Measurements from ENCODE around the gene RPS4Y2. TPM values are rescaled to one million over a fixed set of nuclear protein-coding genes. Genes with fewer than 3 reads are reported as not detected.

RPS4Y2 gene
- total RNA-seq, 1 experiment from 2014 or later = not detected

GRCh38 chrY:20813459-20813858 lies 57.6 kb downstream of the RPS4Y2 start:
- H3K9me3 Mint-ChIP-seq (ENCODE audit: unreplicated experiment) = no peaks in the 10 kb centered on the region
- POLR2A ChIA-PET = no interaction called here
- no peaks in the 10 kb centered on the region for H3K36me3 Mint-ChIP-seq (ENCODE audit: insufficient read depth, unreplicated experiment)
- H3K27me3 Mint-ChIP-seq (ENCODE audit: insufficient read depth, unreplicated experiment) = no peaks in the 10 kb centered on the region
- DNase-seq (ENCODE audit: unreplicated experiment) = no peak
- BruUV-seq (replicated peaks) = no TSS peak
- no peak overlapping the region for H3K27ac Mint-ChIP-seq (ENCODE audit: low read depth, unreplicated experiment)
- H3K4me3 Mint-ChIP-seq (ENCODE audit: unreplicated experiment) = no peak overlapping the region
- CTCF ChIA-PET = no interaction called here
- no peaks in the 10 kb centered on the region for H3K4me1 Mint-ChIP-seq (ENCODE audit: insufficient read depth, unreplicated experiment)
- intact Hi-C loops (cut with micrococcal nuclease) = no loop called here
- no peak for TF ChIP-seq CTCF (IDR thresholded peaks at IDR 0.05; ENCODE audit: unreplicated experiment)

- no peaks in the 10 kb centered on the region for H3K36me3 Mint-ChIP-seq (ENCODE audit: insufficient read depth, unreplicated experiment)
- H3K9me3 Mint-ChIP-seq (ENCODE audit: unreplicated experiment) = no peaks in the 10 kb centered on the region
- TF ChIP-seq CTCF (IDR thresholded peaks at IDR 0.05; ENCODE audit: unreplicated experiment) = no peak
- no peaks in the 10 kb centered on the region for H3K4me1 Mint-ChIP-seq (ENCODE audit: insufficient read depth, unreplicated experiment)
- DNase-seq (ENCODE audit: unreplicated experiment) = no peak
- H3K27ac Mint-ChIP-seq (ENCODE audit: low read depth, unreplicated experiment) = no peak overlapping the region
- intact Hi-C loops (cut with micrococcal nuclease) = no loop called here
- no peaks in the 10 kb centered on the region for H3K27me3 Mint-ChIP-seq (ENCODE audit: insufficient read depth, unreplicated experiment)
- ChIA-PET CTCF (no interaction called here), POLR2A (no interaction called here)
- no peak overlapping the region for H3K4me3 Mint-ChIP-seq (ENCODE audit: unreplicated experiment)
- BruUV-seq (replicated peaks) = no TSS peak
These were observed 58.9 kb downstream of the RPS4Y2 start for GRCh38 chrY:20814794-20815193.

- no peak for TF ChIP-seq CTCF (IDR thresholded peaks at IDR 0.05; ENCODE audit: unreplicated experiment)
- Mint-ChIP-seq H3K4me1 (ENCODE audit: insufficient read depth, unreplicated experiment) (no peaks in the 10 kb centered on the region), H3K9me3 (ENCODE audit: unreplicated experiment) (no peaks in the 10 kb centered on the region), H3K27ac (ENCODE audit: low read depth, unreplicated experiment) (no peak overlapping the region), H3K4me3 (ENCODE audit: unreplicated experiment) (no peak overlapping the region), H3K27me3 (ENCODE audit: insufficient read depth, unreplicated experiment) (no peaks in the 10 kb centered on the region), H3K36me3 (ENCODE audit: insufficient read depth, unreplicated experiment) (no peaks in the 10 kb centered on the region)
- DNase-seq (ENCODE audit: unreplicated experiment) = no peak
- no TSS peak for BruUV-seq (replicated peaks)
- POLR2A ChIA-PET = no interaction called here
- intact Hi-C loops (cut with micrococcal nuclease) = no loop called here
- CTCF ChIA-PET = no interaction called here
These were observed 61.2 kb downstream of the RPS4Y2 start for GRCh38 chrY:20817067-20817466.

Other genes starting within 250 kb of the RPS4Y2 start
- gene EIF1AY, start 180.3 kb upstream of the RPS4Y2 start, total RNA-seq (2022) = not detected in 2 replicates

Data from MCF 10A (cell line).